Muscle of leg (tissue), 11 donors: ENCODE measurements around the gene FRRS1L. TPM values are rescaled to one million over a fixed set of nuclear protein-coding genes. Genes with fewer than 3 reads are reported as not detected.
A peak's percentile ranks its signal among the peaks of the same experiment; 100 is the strongest.

Experiments used
- DNase-seq: peaks from one replicate; pipeline ENCODE4 v3.0.0; 2013
- H3K27ac ChIP-seq: one replicate; pipeline ENCODE4 v1.5.1; 2013; ENCODE audit warnings: mild to moderate bottlenecking, low read length, control low read depth
- H3K27me3 ChIP-seq: one replicate; pipeline ENCODE4 v1.6.1; 2013; ENCODE audit warnings: low read length; ENCODE audit not compliant: control insufficient read depth, insufficient read depth
- H3K36me3 ChIP-seq: one replicate; pipeline ENCODE4 v1.6.1; 2013; ENCODE audit warnings: low read length; ENCODE audit not compliant: control insufficient read depth, insufficient read depth
- H3K4me1 ChIP-seq: one replicate; pipeline ENCODE4 v1.6.1; 2013; ENCODE audit warnings: low read length; ENCODE audit not compliant: control insufficient read depth, insufficient read depth
- H3K4me3 ChIP-seq: one replicate; pipeline ENCODE4 v1.5.1; 2013; ENCODE audit warnings: low read length, control low read depth
- H3K9me3 ChIP-seq: replicated peaks from 2 replicates; pipeline ENCODE4 v1.6.1; 2013; ENCODE audit warnings: low read depth, low read length; ENCODE audit not compliant: control insufficient read depth
- WGBS: methylation state at CpG from one replicate; pipeline ENCODE4 v1.1.5; 2013; ENCODE audit warnings: missing lambda C conversion rate; ENCODE audit not compliant: insufficient coverage; 5-methylcytosine and 5-hydroxymethylcytosine counted together
- polyA plus RNA-seq, 8 donors: library from polyadenylated mRNA; unstranded; fragments of 120-200 nt; gene quantifications; one replicate each; pipeline versions ENCODE4 v1.2.1 to v1.2.3, GENCODE V29; 2013; ENCODE audit warnings: inconsistent platforms in 1 of 8, low replicate concordance in 1 of 8; ENCODE audit not compliant: insufficient read length in 8 of 8, insufficient read depth in 1 of 8
- total RNA-seq: library from RNA; stranded (reverse); fragments of 120-200 nt; gene quantifications from one replicate; pipeline ENCODE4 v1.2.4, GENCODE V29; 2013

The FRRS1L gene
- total and polyA plus RNA-seq, 9 donors: 0.41 to 3.7 (median 1.1) TPM

GRCh38 chr9:109108318-109108717, 58.7 kb downstream of the FRRS1L start:
- H3K4me1 ChIP-seq: no peaks in the 10 kb centered on the region
- no peak overlapping the region for H3K27ac ChIP-seq
- H3K9me3 ChIP-seq: no peaks in the 10 kb centered on the region
- H3K36me3 ChIP-seq: peaks cover 7% of the 10 kb centered on the region
- no peak for DNase-seq
- no peak overlapping the region for H3K4me3 ChIP-seq
- no CpG with 5 or more reads among the region's 4 CpGs for WGBS
- H3K27me3 ChIP-seq: no peaks in the 10 kb centered on the region

- Histone ChIP-seq H3K27me3 (no peaks in the 10 kb centered on the region), H3K9me3 (no peaks in the 10 kb centered on the region), H3K27ac (no peak overlapping the region), H3K4me1 (no peaks in the 10 kb centered on the region), H3K4me3 (no peak overlapping the region), H3K36me3 (peaks cover 7% of the 10 kb centered on the region)
- DNase-seq: no peak
- WGBS: no CpG with 5 or more reads among the region's 4 CpGs
Observed at GRCh38 chr9:109107402-109108240, 59.4 kb downstream of the FRRS1L start.

GRCh38 chr9:109101810-109102209, 65.2 kb downstream of the FRRS1L start:
- Histone ChIP-seq H3K4me1 (peaks cover 13% of the 10 kb centered on the region), H3K36me3 (peaks cover 19% of the 10 kb centered on the region), H3K27ac (no peak overlapping the region), H3K27me3 (no peaks in the 10 kb centered on the region), H3K9me3 (no peaks in the 10 kb centered on the region), H3K4me3 (no peak overlapping the region)
- no CpG with 5 or more reads among the region's 3 CpGs for WGBS
- no peak for DNase-seq

DNA sequence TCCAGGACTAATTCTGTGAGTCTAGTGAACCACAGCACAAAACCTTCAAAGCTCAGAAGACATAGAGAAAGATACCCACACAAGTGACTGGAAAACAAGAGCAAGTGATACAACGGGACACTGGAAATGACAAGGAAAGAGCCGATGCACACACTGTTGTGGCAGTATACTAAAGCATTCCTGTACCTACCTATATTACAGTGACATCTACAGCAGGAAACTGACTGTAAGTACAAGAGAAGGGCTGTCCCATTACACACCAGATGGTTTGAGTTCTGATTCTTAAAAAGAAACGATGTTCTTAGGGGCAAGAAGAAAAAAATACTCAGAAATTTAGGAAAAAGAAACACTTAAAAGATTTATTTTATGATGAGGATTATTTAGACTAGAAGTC, 65.8 kb downstream of the FRRS1L start:
- H3K36me3 ChIP-seq: peaks cover 19% of the 10 kb centered on the region
- no peak for DNase-seq
- WGBS: no CpG with 5 or more reads among the region's 3 CpGs
- H3K27ac ChIP-seq: no peak overlapping the region
- no peak overlapping the region for H3K4me3 ChIP-seq
- H3K9me3 ChIP-seq: no peaks in the 10 kb centered on the region
- peaks cover 13% of the 10 kb centered on the region for H3K4me1 ChIP-seq
- no peaks in the 10 kb centered on the region for H3K27me3 ChIP-seq

- Histone ChIP-seq H3K27ac (no peak overlapping the region), H3K9me3 (no peaks in the 10 kb centered on the region), H3K4me1 (peaks cover 13% of the 10 kb centered on the region), H3K4me3 (no peak overlapping the region), H3K27me3 (no peaks in the 10 kb centered on the region), H3K36me3 (peaks cover 22% of the 10 kb centered on the region)
- WGBS: 87% methylated on average over 2 of the region's 3 CpGs
- DNase-seq: no peak
Observed at GRCh38 chr9:109100543-109101201, 66.4 kb downstream of the FRRS1L start.

- 60% methylated on average over 1 of the region's 2 CpGs for whole genome bisulfite sequencing
- Histone ChIP-seq H3K36me3 (peaks cover 21% of the 10 kb centered on the region), H3K27ac (peak overlapping the region; percentile 62), H3K4me1 (peaks cover 13% of the 10 kb centered on the region), H3K4me3 (no peak overlapping the region), H3K9me3 (no peaks in the 10 kb centered on the region), H3K27me3 (no peaks in the 10 kb centered on the region)
- DNase-seq: peak; percentile 83
Observed at GRCh38 chr9:109098960-109099308, 68.1 kb downstream of the FRRS1L start.

GRCh38 chr9:109098171-109098959, 68.7 kb downstream of the FRRS1L start:
- no peaks in the 10 kb centered on the region for H3K27me3 ChIP-seq
- H3K27ac ChIP-seq: peak overlapping the region; percentile 40
- WGBS: no CpG with 5 or more reads among the region's 4 CpGs
- H3K9me3 ChIP-seq: no peaks in the 10 kb centered on the region
- peak; percentile 64 for DNase-seq
- peaks cover 18% of the 10 kb centered on the region for H3K36me3 ChIP-seq
- H3K4me3 ChIP-seq: no peak overlapping the region
- peaks cover 13% of the 10 kb centered on the region for H3K4me1 ChIP-seq

GRCh38 chr9:109097146-109097545, 69.9 kb downstream of the FRRS1L start:
- DNase-seq: no peak
- Histone ChIP-seq H3K4me3 (no peak overlapping the region), H3K9me3 (no peaks in the 10 kb centered on the region), H3K36me3 (peaks cover 24% of the 10 kb centered on the region), H3K4me1 (peaks cover 13% of the 10 kb centered on the region), H3K27me3 (no peaks in the 10 kb centered on the region), H3K27ac (no peak overlapping the region)
- 94% methylated on average over 2 of the region's 4 CpGs for WGBS

DNA sequence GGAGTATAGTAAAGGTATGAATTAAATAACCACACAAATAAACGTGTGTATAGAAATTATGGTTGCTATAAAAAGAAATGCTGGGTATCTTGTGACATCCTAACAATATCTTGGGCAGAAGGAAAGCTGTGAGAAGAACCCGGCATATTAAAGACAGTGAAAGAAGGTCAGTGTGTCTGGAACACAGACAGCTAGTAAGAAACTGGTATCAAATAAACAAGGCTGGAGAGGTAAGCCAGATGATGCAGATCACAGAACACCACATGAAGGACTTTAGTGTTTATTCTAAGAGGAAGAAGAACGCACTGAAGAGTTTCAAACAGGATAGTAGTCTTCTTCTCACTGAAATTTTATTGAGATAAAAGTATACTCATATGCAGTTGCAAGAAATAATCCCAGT, 71.7 kb downstream of the FRRS1L start:
- H3K36me3 ChIP-seq: peaks cover 26% of the 10 kb centered on the region
- no peak overlapping the region for H3K4me3 ChIP-seq
- no peaks in the 10 kb centered on the region for H3K9me3 ChIP-seq
- 78% methylated on average over 1 of the region's 3 CpGs for WGBS
- no peaks in the 10 kb centered on the region for H3K27me3 ChIP-seq
- H3K27ac ChIP-seq: no peak overlapping the region
- no peak for DNase-seq
- H3K4me1 ChIP-seq: peaks cover 13% of the 10 kb centered on the region

GRCh38 chr9:109094268-109094667, 72.8 kb downstream of the FRRS1L start:
- Histone ChIP-seq H3K27ac (no peak overlapping the region), H3K4me3 (no peak overlapping the region), H3K9me3 (no peaks in the 10 kb centered on the region), H3K4me1 (peaks cover 9% of the 10 kb centered on the region), H3K27me3 (no peaks in the 10 kb centered on the region), H3K36me3 (peaks cover 25% of the 10 kb centered on the region)
- no peak for DNase-seq
- 75% methylated on average over 6 of the region's 6 CpGs for WGBS
